NCI-H2029 (cell line): ENCODE results near the gene EYS.

Experiments used
- DNase-seq: peaks from one replicate; lab custom pipeline; 2025; lab: John Stamatoyannopoulos, UW

The EYS gene

DNA sequence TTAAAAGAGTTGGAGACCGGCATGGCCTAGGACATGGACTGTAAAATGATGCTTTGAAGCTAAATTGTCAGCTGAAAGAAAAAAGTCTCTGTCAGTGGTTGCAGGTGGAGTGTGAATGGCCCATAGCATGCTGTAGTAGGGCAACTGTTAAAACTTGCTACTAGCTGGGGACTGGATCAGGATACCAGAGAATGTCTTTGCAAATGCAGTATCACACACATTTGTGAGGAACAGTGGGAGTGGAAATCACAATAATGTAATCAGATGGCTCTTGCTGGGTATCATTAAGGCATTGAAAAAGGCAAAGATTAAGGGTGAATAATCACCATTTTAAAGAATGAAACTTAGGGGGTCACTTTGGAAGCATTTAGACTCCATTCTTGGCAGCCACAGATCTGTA lies 737.9 kb downstream of the EYS start:
- DNase-seq = no peak

DNA sequence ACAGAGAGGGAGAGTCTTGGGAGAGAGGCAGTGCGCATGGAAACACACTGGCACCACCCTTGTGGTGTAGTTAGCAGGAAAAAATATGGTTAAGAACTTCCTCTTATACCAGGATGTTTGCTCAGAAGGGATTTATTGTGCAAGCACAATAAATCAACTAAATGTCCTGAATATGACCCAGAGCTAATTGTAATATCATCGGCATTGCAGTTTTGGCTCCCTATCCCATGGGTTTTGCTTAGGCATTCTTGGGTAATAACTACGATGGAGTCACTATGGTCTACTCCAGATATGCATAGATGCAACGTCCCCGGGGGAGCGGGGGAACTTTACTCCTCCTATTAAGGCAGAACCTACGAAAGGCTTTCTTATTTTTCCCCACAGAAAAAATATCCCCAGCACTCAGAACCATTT lies 751.6 kb downstream of the EYS start:
- no peak for DNase-seq

DNA sequence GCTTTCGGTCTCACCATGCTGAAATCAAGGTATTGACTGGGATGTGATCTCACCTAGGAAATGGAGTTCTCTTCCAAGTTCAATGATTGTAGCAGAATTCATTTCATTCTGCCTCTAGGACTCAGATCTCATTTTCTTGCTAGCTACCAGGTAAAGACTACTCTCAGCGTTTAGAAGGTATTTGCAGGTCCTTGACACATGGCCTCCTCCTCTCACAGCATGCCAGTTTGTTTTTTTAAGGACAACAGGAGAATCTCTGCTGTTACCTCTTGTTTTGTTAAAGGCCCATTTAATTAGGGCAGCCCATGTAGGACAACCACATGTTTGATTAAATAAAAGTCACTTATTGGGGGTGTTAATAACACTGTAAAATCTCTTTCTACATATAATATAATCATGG lies 757.8 kb downstream of the EYS start:
- no peak for DNase-seq

DNA sequence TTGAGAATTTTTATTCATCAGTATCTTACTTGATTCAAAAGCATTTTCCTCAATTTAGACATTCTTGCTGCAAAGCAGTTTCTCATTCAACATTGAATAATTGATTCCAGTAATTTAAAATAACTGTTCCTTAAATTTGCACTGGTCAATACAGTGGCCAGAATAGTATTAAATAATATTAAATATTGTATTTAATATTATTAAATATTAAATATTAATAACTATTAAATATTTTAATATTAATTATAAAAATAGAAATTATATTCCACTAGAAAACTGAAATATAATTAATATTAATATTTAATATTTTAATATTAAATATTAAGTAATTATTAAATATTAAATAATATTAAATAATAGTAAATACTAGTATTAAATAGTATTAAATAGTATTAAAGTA lies 758.8 kb downstream of the EYS start:
- DNase-seq = no peak

DNA sequence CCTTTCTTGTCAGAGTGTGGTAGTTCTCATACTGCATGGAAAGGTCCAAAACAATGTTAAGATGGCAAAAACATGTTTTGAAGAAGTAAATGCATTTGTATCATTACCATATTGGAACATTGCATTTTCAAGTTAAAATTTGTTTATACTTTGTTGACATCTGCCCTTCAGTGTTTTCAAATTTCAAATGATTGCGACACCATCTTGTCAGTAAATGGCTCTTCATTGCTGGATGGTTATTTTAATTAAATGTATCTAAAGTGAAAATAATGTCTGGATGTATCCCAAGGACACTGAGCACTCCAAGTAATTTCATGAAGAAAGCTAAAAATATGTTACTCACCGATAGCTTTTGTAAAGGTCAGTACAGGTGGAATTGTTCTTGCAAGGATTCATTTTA lies 761.6 kb downstream of the EYS start:
- DNase-seq = no peak

DNA sequence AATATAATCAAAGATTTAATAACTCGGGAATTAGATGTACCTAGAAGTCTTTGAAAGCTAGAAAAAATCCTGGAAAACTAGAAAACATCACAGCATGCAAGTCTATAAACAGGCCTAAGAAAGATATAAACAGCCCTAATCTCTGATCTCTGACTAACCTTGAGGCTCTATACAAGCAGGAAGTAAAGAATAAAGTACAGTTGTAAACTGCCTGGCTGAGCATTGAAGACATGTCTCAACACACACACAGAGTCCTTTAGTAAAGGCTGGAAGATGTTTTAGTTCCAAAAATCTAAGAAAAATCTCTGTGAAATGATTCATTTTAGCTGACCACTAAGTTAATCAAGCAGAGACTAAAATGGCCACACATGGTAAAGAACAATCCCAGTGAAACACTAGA lies 774.5 kb downstream of the EYS start:
- no peak for DNase-seq

DNA sequence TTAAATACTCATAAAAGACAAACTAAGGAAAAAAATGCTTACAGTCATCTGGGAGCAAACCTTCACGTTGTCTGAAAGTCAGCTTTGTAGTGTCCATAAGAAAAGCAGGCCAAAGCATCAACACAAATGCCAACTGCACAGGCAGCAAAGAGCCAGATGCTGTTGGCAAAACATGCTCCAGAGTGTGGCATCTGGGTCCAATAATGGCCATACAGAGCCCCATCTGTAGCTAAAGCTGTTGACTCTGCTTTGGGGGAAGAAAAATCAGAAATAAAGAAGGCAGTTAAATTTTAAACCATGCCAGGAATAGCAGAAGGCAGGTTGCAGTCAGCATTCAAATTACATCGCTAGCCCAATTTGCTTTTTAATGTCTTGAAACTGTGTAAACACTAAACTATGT lies 776.3 kb downstream of the EYS start:
- no peak for DNase-seq

DNA sequence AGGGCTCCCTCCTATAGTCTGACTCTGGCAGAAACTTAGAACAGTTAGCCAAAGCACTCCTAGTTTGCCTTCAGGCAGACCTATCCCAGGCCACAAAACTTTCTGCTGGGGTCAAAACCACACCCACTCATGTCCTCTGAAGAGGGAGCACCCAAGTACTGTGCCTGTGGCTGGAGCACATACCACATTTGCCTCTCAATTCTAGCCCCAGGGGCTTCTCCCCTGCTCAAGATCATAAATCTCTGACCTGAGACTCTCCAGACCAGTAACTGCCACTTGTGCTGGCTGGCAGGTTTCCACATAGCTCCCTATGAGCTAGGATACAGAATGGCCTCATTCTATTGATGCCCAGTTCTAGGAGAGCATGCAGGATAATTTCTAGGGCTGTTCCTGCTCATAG lies 781.0 kb downstream of the EYS start:
- DNase-seq = no peak

DNA sequence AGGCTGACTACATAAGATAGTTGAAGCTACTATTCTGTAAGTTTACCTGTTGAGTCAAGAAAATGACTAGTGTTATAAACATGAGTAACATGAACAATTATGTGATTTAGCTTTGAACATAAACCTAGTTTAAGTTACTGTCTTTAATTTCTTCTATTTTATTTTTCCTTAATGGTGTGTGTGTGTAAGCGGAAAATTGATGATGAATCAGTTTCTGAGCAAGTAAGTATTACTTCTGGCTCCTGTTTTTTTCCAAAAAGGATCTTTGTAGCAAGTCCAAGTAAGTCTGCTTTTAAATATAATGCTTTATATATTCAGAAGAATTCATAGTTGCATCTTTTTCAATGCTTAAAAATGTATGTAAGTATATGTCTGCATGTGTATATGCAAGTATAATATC lies 786.8 kb downstream of the EYS start:
- DNase-seq = no peak

DNA sequence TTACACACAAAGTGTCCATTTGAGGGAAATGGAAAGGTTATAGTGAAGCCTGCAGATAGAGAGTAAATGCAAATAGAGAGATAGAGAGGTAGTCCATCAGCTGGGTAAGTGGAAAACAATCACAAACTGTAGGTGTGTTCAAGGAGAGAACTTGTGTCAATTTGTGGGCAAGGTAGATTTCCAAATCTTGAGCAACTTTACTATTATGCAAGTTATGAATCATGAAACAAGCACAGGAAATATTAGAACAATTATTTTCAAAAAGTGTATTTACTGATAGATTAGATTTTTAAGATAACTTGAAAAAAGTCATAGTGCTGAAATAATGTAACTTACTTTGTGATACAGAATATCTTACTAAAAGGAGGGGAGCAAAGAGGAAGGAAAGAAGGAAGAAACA lies 792.9 kb downstream of the EYS start:
- no peak for DNase-seq

DNA sequence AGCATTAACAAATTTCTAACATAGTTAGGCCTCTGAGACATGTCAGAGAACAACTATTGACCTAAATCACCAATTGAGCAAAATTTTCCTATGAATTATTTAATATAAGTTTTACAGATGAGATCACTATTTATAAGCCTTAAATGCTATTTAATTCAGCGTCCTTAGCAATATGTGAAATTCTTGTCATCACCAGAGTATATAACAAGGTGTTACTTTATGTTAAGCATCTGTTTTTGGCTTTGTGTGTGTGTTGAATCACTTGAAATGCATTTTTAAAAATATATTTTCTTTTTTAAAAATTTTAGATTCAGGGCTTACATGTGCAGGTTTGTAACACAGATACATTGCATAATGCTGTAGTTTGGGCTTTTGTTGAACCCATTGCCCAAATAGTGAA lies 794.1 kb downstream of the EYS start:
- no peak for DNase-seq

DNA sequence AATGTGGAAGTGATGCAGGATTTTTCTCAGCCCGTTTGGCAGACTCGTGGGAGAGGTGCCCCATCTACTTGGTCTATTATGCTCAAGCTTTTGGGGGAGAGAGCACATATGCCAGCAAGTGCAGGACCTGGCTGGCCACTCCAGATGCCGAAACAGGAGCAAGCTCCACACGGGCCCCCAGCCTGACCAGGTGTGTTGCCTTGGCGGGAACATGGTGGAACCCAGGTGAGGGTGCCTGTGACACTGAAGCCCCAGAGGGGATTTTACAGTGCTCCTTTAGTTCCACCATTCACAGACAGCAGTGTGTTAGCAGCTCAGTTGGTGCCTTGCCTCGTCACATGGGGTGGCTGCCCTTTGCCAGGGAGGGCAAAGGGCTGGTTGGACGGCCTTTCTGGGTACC lies 798.9 kb downstream of the EYS start:
- DNase-seq = no peak

DNA sequence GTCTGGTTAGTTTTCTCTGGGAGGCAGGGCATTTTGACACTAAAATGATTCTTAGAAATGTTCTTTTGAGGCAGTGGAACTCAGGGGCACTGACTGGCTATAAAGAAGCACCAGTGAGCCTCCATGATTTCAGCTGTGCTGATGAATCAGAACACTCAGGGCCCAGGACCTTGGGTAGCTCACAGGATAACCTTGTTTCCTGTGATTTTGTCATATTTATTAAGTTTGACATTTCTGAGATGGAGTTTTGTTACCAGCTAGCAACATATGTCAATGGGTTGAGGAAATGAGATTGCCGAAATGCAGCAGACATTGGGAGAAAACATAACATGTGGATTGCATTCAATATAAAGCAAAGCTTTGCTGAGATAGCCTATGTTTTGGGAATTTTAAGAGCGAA lies 802.4 kb downstream of the EYS start:
- no peak for DNase-seq

DNA sequence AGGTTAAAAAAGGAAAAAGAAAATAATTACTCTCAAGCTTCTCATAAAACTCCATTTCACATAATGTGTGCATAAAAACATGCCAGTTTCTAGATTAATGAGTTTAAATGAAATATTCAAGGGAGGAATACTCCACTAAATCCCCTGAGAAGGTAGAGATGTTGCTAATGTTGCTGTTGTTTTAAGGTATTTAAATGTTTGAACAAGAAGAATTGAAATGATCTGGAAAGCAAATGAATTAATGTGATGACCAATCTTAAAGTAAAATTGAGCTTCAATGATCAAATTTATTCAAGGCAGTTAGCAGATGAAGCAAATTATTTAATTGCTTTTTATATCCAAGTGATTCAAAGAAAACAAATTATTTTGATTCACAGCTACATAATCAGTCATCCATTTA lies 804.4 kb downstream of the EYS start:
- DNase-seq = no peak

DNA sequence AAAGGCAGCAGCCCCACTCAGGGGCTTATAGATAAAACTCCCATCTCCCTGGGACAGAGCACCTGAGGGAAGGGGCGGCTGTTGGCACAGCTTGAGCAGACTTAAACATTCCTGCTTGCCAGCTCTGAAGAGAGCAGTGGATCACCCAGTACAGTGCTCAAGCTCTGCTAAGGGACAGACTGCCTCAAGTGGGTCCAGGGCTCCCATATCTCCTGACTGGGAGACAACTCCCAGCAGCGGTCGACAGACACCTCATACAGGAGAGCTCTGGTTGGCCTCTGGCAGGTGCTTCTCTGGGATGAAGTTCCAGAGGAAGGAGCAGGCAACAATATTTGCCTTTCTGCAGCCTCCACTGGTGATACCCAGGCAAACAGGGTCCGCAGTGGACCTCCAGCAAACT lies 810.1 kb downstream of the EYS start:
- no peak for DNase-seq

DNA sequence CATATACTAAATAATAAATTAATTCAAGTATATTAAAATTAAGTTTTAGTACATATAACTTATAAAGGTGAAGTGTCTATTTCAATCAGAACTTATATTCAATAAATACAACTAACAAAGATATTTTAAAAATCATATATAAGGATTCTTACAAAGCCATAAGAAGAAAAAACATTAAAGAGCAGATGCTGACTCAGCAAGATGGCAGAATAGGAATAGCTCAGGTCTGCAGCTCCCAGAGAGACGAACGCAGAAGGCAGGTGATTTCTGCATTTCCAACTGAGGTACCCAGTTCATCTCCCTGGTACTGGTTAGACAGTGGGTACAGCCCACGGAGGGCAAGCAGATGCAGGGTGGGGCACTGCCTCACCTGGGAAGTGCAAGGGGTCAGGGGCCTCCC lies 811.1 kb downstream of the EYS start:
- no peak for DNase-seq

DNA sequence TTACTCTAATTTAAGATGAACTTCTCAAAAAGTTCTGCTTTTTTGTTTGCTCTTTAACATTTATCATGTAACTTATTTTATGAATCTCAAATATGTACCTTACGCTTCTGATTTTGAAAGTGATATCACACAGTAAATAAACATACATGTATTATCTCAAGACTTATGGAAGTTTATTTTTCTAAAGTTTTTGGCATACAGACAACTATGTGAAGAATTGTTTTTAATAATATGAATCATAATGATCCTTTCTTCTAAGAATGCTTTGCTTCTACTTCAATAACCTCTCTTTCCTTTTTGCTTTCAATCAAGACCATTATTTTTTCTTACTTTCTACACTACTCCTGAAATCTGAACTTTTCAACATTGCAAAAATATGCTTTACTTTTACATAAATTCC lies 816.4 kb downstream of the EYS start:
- no peak for DNase-seq

DNA sequence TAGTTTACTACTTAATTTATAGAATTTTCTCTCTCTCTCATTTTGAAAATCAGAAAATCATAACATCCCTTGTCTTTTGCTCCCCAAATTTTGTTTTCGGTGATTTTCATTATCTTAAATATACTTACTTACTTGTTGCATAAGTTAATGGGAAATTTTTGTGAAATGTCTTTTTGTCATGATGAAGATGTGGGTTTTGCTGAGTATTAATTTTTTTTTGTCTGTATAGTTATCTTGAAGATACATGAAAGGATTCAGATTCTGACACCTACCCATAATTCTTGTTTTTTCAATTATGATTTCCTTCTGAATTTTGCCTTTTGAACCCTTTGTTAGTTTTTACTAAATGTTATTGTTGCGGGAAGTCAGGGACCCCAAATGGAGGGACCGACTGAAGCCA lies 817.9 kb downstream of the EYS start:
- no peak for DNase-seq

DNA sequence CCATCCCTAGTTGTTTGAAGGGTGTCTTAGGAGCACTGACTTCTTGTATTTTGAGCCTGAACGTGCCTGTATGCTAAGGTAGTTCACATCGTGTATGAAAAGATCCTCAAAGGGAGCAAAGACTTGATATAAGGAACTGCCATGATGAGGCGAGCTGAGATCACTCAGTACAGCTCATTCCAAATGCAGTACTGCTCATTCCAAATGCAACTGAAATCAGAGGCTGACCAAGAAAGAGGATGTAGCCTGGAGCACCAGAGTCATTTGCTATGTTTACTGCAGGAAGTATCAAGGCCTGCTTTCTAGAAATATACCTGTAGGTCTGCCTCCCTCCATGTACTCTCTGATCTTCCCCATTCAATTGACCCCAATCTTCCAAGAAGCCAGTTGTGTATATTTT lies 832.2 kb downstream of the EYS start:
- DNase-seq = no peak

DNA sequence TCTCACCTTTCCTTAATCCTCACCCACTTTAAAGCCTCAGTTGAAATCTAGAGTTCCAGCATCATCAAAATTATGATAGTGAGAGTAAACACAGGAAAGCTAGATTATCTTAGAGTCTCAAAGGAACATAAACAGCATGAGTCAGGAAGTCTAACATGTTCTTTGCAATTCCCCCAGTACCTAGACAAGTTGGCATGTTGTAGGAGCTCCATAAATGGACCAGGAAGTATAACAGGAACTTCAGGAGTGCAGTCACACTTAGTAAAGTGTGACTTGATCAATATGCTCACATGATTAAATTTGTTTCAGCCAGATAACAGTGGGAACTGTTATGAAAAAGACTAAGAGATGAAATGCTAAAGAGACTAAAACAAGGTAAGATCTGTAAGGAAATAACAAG lies 834.4 kb downstream of the EYS start:
- no peak for DNase-seq

DNA sequence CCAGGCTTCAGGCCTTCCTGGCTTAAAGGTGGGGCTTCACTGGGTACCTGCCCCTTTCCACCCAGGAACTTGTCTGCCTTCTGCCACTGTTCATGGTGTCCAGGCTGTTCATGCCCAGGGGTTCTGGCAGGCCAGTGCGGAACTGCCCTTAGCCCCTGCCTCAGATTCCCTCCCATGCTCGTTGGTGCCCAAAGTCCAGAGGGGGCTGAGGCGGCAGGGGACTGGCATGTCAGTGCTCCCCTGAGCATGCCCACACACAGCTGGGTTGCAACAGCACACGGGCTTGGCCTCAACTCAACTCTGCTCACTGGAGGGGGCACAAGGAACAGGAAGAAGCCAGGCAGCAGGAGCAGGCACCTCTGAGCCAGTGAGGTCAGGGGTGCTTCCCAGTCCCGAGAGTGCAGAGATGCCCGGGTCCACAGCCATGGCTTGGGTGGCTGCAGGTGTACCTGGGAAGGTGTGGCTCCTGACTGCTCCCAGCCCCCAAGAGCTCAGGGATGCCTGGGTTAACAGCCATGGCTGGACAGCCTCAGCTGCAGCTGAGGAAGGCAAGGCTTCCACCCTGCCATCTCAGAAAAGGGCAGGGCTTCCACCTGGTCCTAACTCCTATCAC lies 845.9 kb downstream of the EYS start:
- no peak for DNase-seq

DNA sequence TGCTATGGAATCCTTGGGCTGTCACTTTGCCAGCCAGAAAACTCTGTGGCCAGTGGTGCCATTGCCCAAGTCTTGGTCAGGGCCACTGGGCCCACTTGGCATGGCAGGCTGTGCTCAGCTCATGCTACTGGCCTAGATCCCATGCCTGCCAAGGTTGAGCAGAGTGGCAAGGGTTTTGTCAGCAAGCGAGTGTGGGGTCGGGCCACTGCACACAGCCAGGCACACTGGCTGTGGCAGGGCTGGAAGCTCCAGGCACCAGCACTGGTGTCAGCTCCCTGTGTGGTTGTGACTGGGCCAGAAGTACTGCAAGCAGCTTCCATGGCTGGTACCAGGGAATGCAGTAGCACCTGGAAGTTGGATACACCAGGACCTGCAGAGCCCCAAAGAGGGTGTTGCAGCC lies 846.8 kb downstream of the EYS start:
- DNase-seq = no peak

DNA sequence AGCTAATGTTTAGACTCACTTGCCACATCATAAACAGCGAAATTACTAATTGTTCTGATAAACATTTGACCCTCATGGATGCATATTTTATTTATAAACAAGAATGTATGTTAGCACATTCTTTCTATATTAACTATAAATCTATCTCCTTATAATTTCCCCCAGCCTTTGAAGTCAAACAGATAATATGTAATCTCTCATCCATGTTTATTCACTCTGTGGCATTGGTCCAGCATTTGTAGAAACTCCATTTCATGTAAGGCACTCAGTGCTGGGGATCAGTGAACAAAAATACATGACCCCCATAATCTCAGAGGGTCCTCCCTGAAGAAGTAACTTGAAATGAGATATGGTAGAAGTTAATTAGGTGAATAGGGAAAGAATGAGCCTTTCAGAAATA lies 856.9 kb downstream of the EYS start:
- DNase-seq = no peak

DNA sequence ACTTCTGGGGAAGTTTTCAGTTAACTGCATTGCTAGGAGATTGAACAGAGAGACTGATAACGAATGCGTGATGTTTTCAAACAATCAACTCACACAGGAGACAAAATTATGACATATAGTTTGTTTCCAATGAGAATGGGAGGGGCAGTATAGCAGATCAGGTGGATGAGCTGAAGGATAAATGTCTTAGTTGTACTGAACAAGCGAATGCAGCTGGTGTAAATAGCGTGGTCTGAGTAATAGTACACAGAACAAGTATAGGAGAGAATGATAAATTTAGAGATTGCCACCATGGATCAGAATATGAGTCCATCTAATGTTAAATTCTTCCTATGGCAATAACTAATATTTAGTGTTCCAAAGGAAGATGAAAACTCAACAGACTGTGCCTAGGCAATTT lies 858.6 kb downstream of the EYS start:
- DNase-seq = no peak

DNA sequence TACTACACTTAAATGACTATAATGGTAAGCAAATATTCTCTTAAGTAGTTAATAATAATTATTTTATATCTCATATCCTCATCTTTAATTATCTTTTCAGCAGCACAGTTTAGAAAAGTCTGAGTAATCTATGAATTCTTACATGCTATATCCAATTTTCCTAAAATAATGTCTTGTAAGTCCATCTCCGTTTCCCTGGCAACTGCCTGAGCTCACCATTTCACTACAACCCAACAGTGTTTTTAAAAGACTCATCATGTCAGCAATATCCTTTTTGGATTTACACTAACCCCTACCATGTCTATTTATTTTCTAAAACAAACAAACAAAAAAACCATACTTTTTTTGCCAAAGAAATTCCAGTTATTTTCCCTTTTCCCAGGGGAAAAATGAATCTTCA lies 859.6 kb downstream of the EYS start:
- DNase-seq = no peak
